CD4-positive, CD25-positive, alpha-beta regulatory T cell (primary cell): ENCODE measurements around the gene KRTAP10-12. TPM values are rescaled to one million over a fixed set of nuclear protein-coding genes. Genes with fewer than 3 reads are reported as not detected.
"Not testable (repeated sequence)": the region's sequence is repeated elsewhere in the genome, so short reads cannot be mapped to it uniquely, and the experiment has no call there.

Source experiments
- ATAC-seq, 2 donors: fragments of 150-1000 bp; cut with Tn5 transposase; one replicate each; pipeline ENCODE4 v1.10.0; 2021; ENCODE audit warnings: low read depth in 2 of 2, moderate number of reproducible peaks in 2 of 2, moderate library complexity in 1 of 2
- DNase-seq, 3 donors: peaks; one replicate each; pipeline versions ENCODE4 v3.0.0 to v3.0.0-alpha.2; 2012 to 2022; ENCODE audit warnings: mixed read lengths in 1 of 3
- H3K27ac ChIP-seq: one replicate; pipeline ENCODE4 v1.7.0; 2013; ENCODE audit warnings: mild to moderate bottlenecking, low read length; ENCODE audit not compliant: insufficient read depth, poor library complexity, severe bottlenecking
- H3K27me3 ChIP-seq: one replicate; pipeline ENCODE4 v1.7.0; 2013; ENCODE audit warnings: low read length; ENCODE audit not compliant: control insufficient read depth, insufficient read depth
- H3K36me3 ChIP-seq: one replicate; pipeline ENCODE4 v1.7.0; 2013; ENCODE audit warnings: mild to moderate bottlenecking, low read length, moderate library complexity; ENCODE audit not compliant: control insufficient read depth, insufficient read depth
- H3K4me1 ChIP-seq: 2 replicates; pipeline ENCODE4 v1.7.0; 2013; ENCODE audit warnings: mild to moderate bottlenecking, low read length; ENCODE audit not compliant: insufficient read depth, control insufficient read depth, poor library complexity, severe bottlenecking
- H3K4me3 ChIP-seq: one replicate; pipeline ENCODE4 v1.7.0; 2013; ENCODE audit warnings: low read depth, mild to moderate bottlenecking, low read length, moderate library complexity
- H3K9me3 ChIP-seq, 2 experiments: 1 replicate in 1 of 2; 2 replicates in 1 of 2; pipeline ENCODE4 v1.7.0; 2013; ENCODE audit warnings: low read length in 2 of 2, mild to moderate bottlenecking in 1 of 2, moderate library complexity in 1 of 2; ENCODE audit not compliant: control insufficient read depth in 2 of 2
- H3K27ac Mint-ChIP-seq, 3 donors: one replicate each; pipeline ENCODE4 v1.8.0; 2020 to 2022; ENCODE audit warnings: mild to moderate bottlenecking in 3 of 3, mixed read lengths in 3 of 3, moderate library complexity in 2 of 3
- H3K27me3 Mint-ChIP-seq: one replicate; pipeline ENCODE4 v1.8.0; 2022; ENCODE audit warnings: mild to moderate bottlenecking, mixed read lengths
- H3K36me3 Mint-ChIP-seq: one replicate; pipeline ENCODE4 v1.8.0; 2020; ENCODE audit warnings: mixed read lengths
- H3K4me1 Mint-ChIP-seq, 4 donors: one replicate each; pipeline ENCODE4 v1.8.0; 2020 to 2022; ENCODE audit warnings: mixed read lengths in 4 of 4, mild to moderate bottlenecking in 1 of 4
- H3K4me3 Mint-ChIP-seq, 4 donors: one replicate each; pipeline ENCODE4 v1.8.0; 2020 to 2022; ENCODE audit warnings: mild to moderate bottlenecking in 4 of 4, mixed read lengths in 4 of 4, moderate library complexity in 3 of 4
- H3K9me3 Mint-ChIP-seq, 7 donors: one replicate each; pipeline ENCODE4 v1.8.0; 2020 to 2022; ENCODE audit warnings: mixed read lengths in 7 of 7, mild to moderate bottlenecking in 3 of 7, moderate library complexity in 2 of 7
- polyA plus RNA-seq, 4 donors: library from polyadenylated mRNA; unstranded; fragments of 300-500 nt; fragmentation: Illumina TruSeq; gene quantifications; one replicate each; pipeline ENCODE4 v1.2.3, GENCODE V29; 2021
- total RNA-seq: library from RNA; stranded (reverse); gene quantifications from one replicate; pipeline ENCODE4 v1.2.3, GENCODE V29; 2022

Gene KRTAP10-12
- total and polyA plus RNA-seq, 5 donors from 2014 or later = not detected

DNA sequence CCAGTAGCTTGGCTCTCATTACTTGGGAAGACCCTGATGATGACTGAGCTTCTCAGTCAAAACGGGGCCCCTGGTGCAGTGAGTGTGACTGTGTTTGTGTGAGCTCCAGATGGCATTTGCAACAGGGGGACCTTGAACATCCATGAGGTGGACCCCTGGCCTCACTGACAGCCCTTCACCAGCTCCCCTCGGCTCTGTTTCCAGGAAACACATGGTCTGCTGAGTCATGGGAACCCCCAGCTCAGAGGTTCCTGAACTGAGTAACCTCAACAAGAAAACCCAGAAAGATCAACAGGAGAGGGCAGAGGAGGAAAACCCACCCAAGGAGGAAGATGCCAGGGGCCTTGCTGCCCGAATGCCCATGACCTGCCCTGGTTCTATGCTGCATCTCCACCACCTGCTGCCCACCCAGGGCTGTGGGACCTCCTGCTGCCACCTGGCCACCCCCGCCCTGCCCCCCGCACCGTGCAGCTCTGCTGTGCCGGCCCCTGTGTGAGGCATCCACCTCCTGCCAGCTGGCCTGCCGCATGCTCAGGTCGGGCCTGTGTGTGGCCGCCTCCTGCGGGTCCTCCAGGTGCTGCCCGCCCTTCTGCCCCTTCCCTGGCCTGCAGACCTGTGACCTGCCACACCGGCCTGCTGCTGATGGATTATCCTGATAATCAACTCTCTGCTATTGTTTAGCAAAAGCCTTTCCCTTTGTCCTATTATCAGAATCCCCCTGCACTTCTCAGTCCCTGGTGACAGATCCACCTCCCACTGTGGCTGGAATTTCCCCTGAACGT, 10.8 kb upstream of the KRTAP10-12 start:
- Mint-ChIP-seq H3K27ac (peak overlapping the region in 1 of 3 donors; percentile 55), H3K9me3 (no peaks in the 10 kb centered on the region), H3K4me1 (peaks cover 0 to 3% (median 1%) of the 10 kb centered on the region in 4 donors), H3K27me3 (peaks cover 30% of the 10 kb centered on the region), H3K36me3 (no peaks in the 10 kb centered on the region), H3K4me3 (no peak overlapping the region)
- Histone ChIP-seq H3K4me1 (no peaks in the 10 kb centered on the region), H3K9me3 (no peaks in the 10 kb centered on the region), H3K27ac (no peak overlapping the region), H3K27me3 (peaks cover 4% of the 10 kb centered on the region), H3K4me3 (no peak overlapping the region), H3K36me3 (no peaks in the 10 kb centered on the region)
- DNase-seq (no peak), ATAC-seq (no peak)

DNA sequence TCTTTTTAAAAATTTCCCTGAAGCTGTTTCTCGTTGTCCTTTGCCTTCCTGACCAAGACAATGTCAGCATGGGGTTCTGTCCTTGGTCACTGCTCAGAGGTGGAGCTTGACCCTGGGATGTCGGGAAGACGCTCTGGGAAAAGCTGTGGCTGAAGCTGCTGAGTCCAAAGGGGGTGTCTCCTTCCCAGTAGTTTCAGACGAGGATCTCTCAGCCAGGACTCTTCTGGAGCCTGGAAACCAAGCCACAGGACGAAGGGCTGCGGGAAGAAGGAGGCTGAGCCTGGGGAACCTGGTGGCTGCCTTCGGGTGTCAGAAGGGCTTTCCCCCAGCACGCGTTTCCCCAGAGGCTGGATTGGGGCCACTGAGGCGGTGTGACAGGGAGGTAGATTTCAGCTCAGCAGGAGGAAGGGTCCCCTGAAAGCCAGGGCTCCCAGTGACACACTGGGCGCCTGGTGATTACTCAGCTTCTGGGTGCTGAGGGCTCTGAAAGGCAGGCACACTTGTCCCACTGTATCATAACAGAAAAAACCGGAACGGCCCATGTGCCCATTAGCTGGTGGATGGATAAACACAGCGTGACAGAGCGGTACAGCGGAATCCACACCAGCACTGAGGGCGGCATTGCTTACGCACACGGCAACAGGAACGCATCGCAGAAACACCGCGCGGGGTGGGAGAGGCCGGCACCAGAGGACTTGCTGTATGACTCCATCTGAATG, 10.0 kb upstream of the KRTAP10-12 start:
- Mint-ChIP-seq H3K27ac (peak overlapping the region in 1 of 3 donors; percentile 59), H3K9me3 (no peaks in the 10 kb centered on the region), H3K4me3 (no peak overlapping the region), H3K4me1 (peaks cover 0 to 7% (median 4%) of the 10 kb centered on the region in 4 donors), H3K27me3 (peaks cover 38% of the 10 kb centered on the region), H3K36me3 (no peaks in the 10 kb centered on the region)
- Histone ChIP-seq H3K27ac (no peak overlapping the region), H3K36me3 (no peaks in the 10 kb centered on the region), H3K27me3 (peaks cover 4% of the 10 kb centered on the region), H3K4me1 (no peaks in the 10 kb centered on the region), H3K9me3 (peaks cover 0 to under 1% of the 10 kb centered on the region in 2 experiments), H3K4me3 (no peak overlapping the region)
- DNase-seq = no peak
- ATAC-seq = no peak

DNA sequence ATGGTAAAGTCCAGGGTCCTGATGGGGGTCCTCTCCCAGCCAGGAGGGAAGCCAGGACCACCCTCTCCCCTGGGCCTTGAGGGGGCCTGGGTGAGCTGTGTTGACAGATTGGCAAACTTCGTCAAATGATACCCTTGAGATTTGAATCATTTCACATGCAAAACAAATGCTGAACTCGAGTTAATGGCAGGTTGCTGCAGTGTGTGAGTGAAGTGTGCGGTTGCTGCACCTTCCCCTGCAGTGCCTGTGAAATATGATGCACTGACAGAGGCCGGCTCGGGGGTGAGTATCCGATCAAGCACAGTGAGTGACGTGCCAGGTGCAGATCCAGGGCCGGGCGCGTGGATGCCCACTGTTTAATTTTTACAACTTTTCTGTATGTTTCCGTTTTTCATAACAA, 9.3 kb upstream of the KRTAP10-12 start:
- peaks cover 42% of the 10 kb centered on the region for H3K27me3 Mint-ChIP-seq
- Histone ChIP-seq H3K27me3 (peaks cover 6% of the 10 kb centered on the region), H3K4me1 (no peaks in the 10 kb centered on the region), H3K9me3 (peaks cover 2 to 7% of the 10 kb centered on the region in 2 experiments), H3K36me3 (no peaks in the 10 kb centered on the region), H3K4me3 (no peak overlapping the region), H3K27ac (no peak overlapping the region)
- H3K4me3 Mint-ChIP-seq = no peak overlapping the region
- ATAC-seq (no peak), DNase-seq (no peak)
- H3K4me1 Mint-ChIP-seq = peaks cover 0 to 7% (median 4%) of the 10 kb centered on the region in 4 donors
- H3K36me3 Mint-ChIP-seq = no peaks in the 10 kb centered on the region
- H3K27ac Mint-ChIP-seq = peak overlapping the region in 1 of 3 donors; percentile 6
- peaks cover 0 to 5% (median under 1%) of the 10 kb centered on the region in 7 donors for H3K9me3 Mint-ChIP-seq

DNA sequence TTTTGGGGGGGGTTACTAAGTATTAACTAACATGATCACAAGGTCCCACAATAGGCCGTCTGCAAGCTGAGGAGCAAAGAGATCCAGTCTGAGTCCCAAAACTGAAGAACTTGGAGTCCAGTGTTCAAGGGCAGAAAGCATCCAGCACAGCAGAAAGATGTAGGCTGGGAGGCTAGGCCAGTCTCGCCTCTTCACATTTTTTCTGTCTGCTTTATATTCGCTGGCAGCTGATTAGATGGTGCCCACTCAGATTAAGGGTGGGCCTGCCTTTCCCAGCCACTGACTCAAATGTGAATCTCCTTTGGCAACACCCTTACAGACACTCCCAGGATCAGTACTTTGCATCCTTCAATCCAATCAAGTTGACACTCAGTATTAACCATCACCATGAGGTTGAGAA, 7.2 kb upstream of the KRTAP10-12 start:
- H3K36me3 Mint-ChIP-seq, H3K4me3 Mint-ChIP-seq, H3K27ac Mint-ChIP-seq, H3K4me1 ChIP-seq, H3K4me3 ChIP-seq, H3K27me3 ChIP-seq, ATAC-seq, H3K36me3 ChIP-seq, H3K4me1 Mint-ChIP-seq, H3K27ac ChIP-seq, DNase-seq: not testable (repeated sequence)
- peaks cover 4 to 12% of the 10 kb centered on the region in 2 experiments for H3K9me3 ChIP-seq
- H3K27me3 Mint-ChIP-seq = peaks cover 48% of the 10 kb centered on the region
- H3K9me3 Mint-ChIP-seq = peaks cover 0 to 12% (median 2%) of the 10 kb centered on the region in 7 donors

DNA sequence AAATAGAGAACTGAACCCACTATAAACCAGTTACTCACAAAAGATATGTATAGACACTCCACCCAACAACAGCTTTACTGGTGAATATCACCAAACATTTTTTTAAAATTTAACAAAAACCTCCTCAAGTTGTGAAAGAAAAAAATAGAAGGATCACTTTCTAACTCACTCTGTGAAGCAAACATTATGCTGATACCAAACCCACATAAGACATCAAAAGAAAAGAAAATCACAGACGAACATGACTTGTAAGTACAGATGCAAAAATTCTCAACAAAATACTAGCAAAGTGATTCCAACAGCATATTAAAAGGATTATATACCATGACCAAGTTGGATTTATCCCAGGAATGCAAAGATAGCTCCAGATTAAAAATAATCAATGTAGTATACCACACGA, 5.3 kb upstream of the KRTAP10-12 start:
- no peak overlapping the region for H3K27ac Mint-ChIP-seq
- H3K36me3 Mint-ChIP-seq = no peaks in the 10 kb centered on the region
- Histone ChIP-seq H3K27ac (no peak overlapping the region), H3K36me3 (no peaks in the 10 kb centered on the region), H3K27me3 (peaks cover 6% of the 10 kb centered on the region), H3K4me1 (no peaks in the 10 kb centered on the region), H3K9me3 (peaks cover 4 to 12% of the 10 kb centered on the region in 2 experiments), H3K4me3 (no peak overlapping the region)
- peaks cover 0 to 12% (median 2%) of the 10 kb centered on the region in 7 donors for H3K9me3 Mint-ChIP-seq
- no peak overlapping the region for H3K4me3 Mint-ChIP-seq
- peaks cover 0 to 7% (median 3%) of the 10 kb centered on the region in 4 donors for H3K4me1 Mint-ChIP-seq
- DNase-seq = no peak
- H3K27me3 Mint-ChIP-seq = peaks cover 46% of the 10 kb centered on the region
- ATAC-seq = no peak

DNA sequence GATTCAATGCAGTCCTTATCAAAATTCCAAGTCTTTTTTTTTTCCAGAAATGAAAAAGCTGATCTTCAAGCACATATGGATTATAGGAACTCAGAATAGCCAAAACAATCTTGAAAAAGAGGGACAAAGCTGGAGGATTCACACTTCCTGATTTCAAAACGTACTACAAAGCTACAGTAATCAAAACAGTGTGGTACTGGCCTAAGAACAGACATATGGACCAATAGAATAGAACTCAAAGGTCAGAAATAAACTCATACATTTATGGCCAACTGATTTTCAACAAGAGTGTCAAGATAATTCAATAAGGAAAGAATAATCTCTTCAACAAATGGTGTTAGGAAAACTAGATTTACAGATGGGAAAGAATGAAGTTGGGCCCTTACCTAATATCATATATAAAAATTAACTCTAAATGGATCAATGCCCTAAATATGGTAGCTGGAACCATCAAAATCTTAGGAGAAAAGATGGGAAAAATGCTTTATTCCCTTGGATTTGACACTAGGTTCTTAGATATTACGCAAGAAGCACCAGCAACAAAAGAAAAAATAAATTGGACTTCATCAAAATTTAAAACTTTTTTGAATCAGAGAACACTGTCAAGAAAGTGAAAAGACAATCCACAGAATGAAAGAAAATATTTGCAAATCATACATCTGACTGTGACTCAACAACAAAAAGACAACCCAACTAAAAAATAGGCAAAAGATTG, 4.0 kb upstream of the KRTAP10-12 start:
- peaks cover 4 to 12% of the 10 kb centered on the region in 2 experiments for H3K9me3 ChIP-seq
- H3K4me3 ChIP-seq = no peak overlapping the region
- peaks cover 6% of the 10 kb centered on the region for H3K27me3 ChIP-seq
- no peak overlapping the region for H3K27ac ChIP-seq
- H3K4me1 ChIP-seq = no peaks in the 10 kb centered on the region
- no peaks in the 10 kb centered on the region for H3K36me3 ChIP-seq
- Mint-ChIP-seq H3K27me3 (peaks cover 47% of the 10 kb centered on the region), H3K4me1 (peaks cover 0 to 7% (median 4%) of the 10 kb centered on the region in 4 donors), H3K36me3 (no peaks in the 10 kb centered on the region), H3K27ac (no peak overlapping the region), H3K9me3 (peaks cover 0 to 12% (median 2%) of the 10 kb centered on the region in 7 donors), H3K4me3 (no peak overlapping the region)
- ATAC-seq = no peak
- no peak for DNase-seq

DNA sequence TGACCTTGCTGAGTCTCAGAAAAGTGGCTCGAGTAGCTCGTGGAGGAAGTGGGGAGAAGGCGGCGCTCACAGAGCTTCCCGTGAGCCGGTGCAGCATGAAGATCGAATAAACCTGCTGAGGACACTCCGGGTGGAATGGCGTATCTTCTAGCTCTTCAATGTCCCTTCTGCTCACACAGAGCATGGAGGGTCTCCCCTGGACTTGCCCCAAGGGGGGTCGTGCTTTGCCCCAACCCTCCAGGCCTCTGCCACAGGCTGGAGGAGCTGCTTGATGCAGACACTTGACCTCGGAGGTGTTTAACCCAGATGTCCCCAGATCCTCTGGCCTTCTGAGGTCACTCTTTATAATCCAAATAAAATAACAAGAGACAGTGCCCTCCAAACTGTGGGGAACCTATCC, 2.2 kb upstream of the KRTAP10-12 start:
- Histone ChIP-seq H3K4me1 (no peaks in the 10 kb centered on the region), H3K27ac (no peak overlapping the region), H3K4me3 (no peak overlapping the region), H3K27me3 (peaks cover 6% of the 10 kb centered on the region), H3K9me3 (peaks cover 4 to 12% of the 10 kb centered on the region in 2 experiments), H3K36me3 (no peaks in the 10 kb centered on the region)
- H3K9me3 Mint-ChIP-seq = peaks cover 0 to 12% (median 2%) of the 10 kb centered on the region in 7 donors
- ATAC-seq (no peak), DNase-seq (no peak)
- H3K27me3 Mint-ChIP-seq = peaks cover 59% of the 10 kb centered on the region
- peaks cover 0 to 13% (median 4%) of the 10 kb centered on the region in 4 donors for H3K4me1 Mint-ChIP-seq
- H3K4me3 Mint-ChIP-seq = no peak overlapping the region
- no peak overlapping the region for H3K27ac Mint-ChIP-seq
- H3K36me3 Mint-ChIP-seq = no peaks in the 10 kb centered on the region
